PC-9 (cell line): ENCODE data around the gene RNF149. TPM values are rescaled to one million over a fixed set of nuclear protein-coding genes. Genes with fewer than 3 reads are reported as not detected.
"Not testable (repeated sequence)": the region's sequence is repeated elsewhere in the genome, so short reads cannot be mapped to it uniquely, and the experiment has no call there.

Source experiments
- BruUV-seq: library from RNA; stranded (reverse); fragments of 400-500 nt; replicated peaks from 2 replicates; lab custom pipeline; 2021; lab: Mats Ljungman, UMichigan
- CTCF ChIA-PET: fragments of 300-600 bp; sonication (Branson Sonifier 250); formaldehyde crosslinking; loops from one replicate; lab custom pipeline; 2022; ENCODE audit warnings: antibody characterized with exemption; lab: Charles Lee
- POLR2A ChIA-PET: fragments of 300-600 bp; sonication (Branson Sonifier 250); formaldehyde crosslinking; loops from one replicate; lab custom pipeline; 2022; ENCODE audit warnings: antibody characterized with exemption; ENCODE audit not compliant: unreplicated experiment; lab: Charles Lee
- DNase-seq, 2 experiments: peaks; one replicate each; pipeline versions ENCODE4 v3.0.0 to v3.0.0-alpha.2; 2015 to 2022; ENCODE audit warnings: mixed read lengths in 1 of 2
- H2AFZ ChIP-seq: fragments of 200-600 bp; sonication (generic); 2 replicates; pipeline ENCODE4 v1.8.1; 2017; ENCODE audit warnings: antibody characterized with exemption
- H3F3A ChIP-seq: fragments of 200-600 bp; sonication (generic); 2 replicates; pipeline ENCODE4 v1.8.1; 2017; ENCODE audit warnings: antibody characterized with exemption, mild to moderate bottlenecking, low read depth; ENCODE audit not compliant: insufficient read depth
- H3K27ac ChIP-seq: fragments of 200-600 bp; sonication (generic); 2 replicates; pipeline ENCODE4 v1.6.1; 2016; ENCODE audit warnings: mixed run types
- H3K27me3 ChIP-seq: fragments of 200-600 bp; sonication (generic); 2 replicates; pipeline ENCODE4 v1.6.1; 2016; ENCODE audit warnings: low read depth, mixed run types; ENCODE audit not compliant: insufficient read depth
- H3K36me3 ChIP-seq: fragments of 200-600 bp; sonication (generic); 2 replicates; pipeline ENCODE4 v1.6.1; 2016; ENCODE audit warnings: low read depth, mixed run types
- H3K4me1 ChIP-seq: fragments of 200-600 bp; sonication (generic); replicated peaks from 2 replicates; pipeline ENCODE4 v1.6.1; 2016; ENCODE audit warnings: mixed run types; ENCODE audit not compliant: insufficient read depth
- H3K4me2 ChIP-seq: fragments of 200-600 bp; sonication (generic); 2 replicates; pipeline ENCODE4 v1.6.1; 2017; ENCODE audit warnings: mixed run types
- H3K4me3 ChIP-seq: fragments of 200-600 bp; sonication (generic); 2 replicates; pipeline ENCODE4 v1.6.1; 2016; ENCODE audit warnings: mixed run types
- H3K79me2 ChIP-seq: fragments of 200-600 bp; sonication (generic); 2 replicates; pipeline ENCODE4 v1.6.1; 2017; ENCODE audit warnings: low read depth, mixed run types
- H3K9me2 ChIP-seq: fragments of 200-600 bp; sonication (generic); 2 replicates; pipeline ENCODE4 v1.8.1; 2017; ENCODE audit warnings: mild to moderate bottlenecking; ENCODE audit not compliant: insufficient read depth
- H3K9me3 ChIP-seq: fragments of 200-600 bp; sonication (generic); 2 replicates; pipeline ENCODE4 v1.8.1; 2016; ENCODE audit warnings: low read depth; ENCODE audit not compliant: insufficient read depth
- H4K20me1 ChIP-seq: fragments of 200-600 bp; sonication (generic); 2 replicates; pipeline ENCODE4 v1.8.1; 2017; ENCODE audit not compliant: insufficient read depth
- CTCF ChIP-seq: fragments of 200-600 bp; sonication (generic); conservative IDR thresholded peaks from 2 replicates; pipeline ENCODE4 v1.6.1; 2017; ENCODE audit warnings: mixed run types, antibody characterized with exemption, mild to moderate bottlenecking, moderate library complexity
- EZH2 ChIP-seq: fragments of 200-600 bp; sonication (generic); IDR thresholded peaks from 2 replicates; pipeline ENCODE4 v1.8.0; 2017; ENCODE audit warnings: antibody characterized with exemption, low read depth
- intact Hi-C: fragments of 100-400 bp; cut with micrococcal nuclease; formaldehyde crosslinking; loops from one replicate; pipeline ENCODE4 v1.10.0; 2022; ENCODE audit not compliant: unreplicated experiment
- total RNA-seq: library from RNA; stranded (reverse); gene quantifications from 2 replicates; pipeline ENCODE4 v1.2.3, GENCODE V29; 2021

Gene RNF149
- total RNA-seq, 1 experiment from 2014 or later: 58.6 TPM

- ChIA-PET POLR2A (interaction anchor here (0.6 to 0.8 kb wide), 4 partner anchors 29 to 1917 kb away, joined by 3 to 7 read pairs (median 4); no protein-coding TSS in a partner anchor), CTCF (interaction anchor here (0.6 to 0.7 kb wide), 3 partner anchors 35 to 267 kb away, joined by 3 to 7 read pairs (median 3); no protein-coding TSS in a partner anchor)
- no TSS peak for BruUV-seq
- DNase-seq: peak; percentile 91 to 97
- H2AFZ ChIP-seq: peak within 1 kb of the TSS; percentile 90
- intact Hi-C loops: loop anchor here (5.0 kb wide), 2 partner anchors 45 to 100 kb away; partner anchors contain the start of gene TBC1D8
- no peaks in the 10 kb centered on the region for H3K9me2 ChIP-seq
- H4K20me1 ChIP-seq: peaks cover 11% of the 10 kb centered on the region
- TF ChIP-seq EZH2 (no peak), CTCF (no peak)
- no peaks in the 10 kb centered on the region for H3K27me3 ChIP-seq
- H3K9me3 ChIP-seq: no peaks in the 10 kb centered on the region
- peak within 1 kb of the TSS; percentile 71 for H3K27ac ChIP-seq
- no peaks in the 10 kb centered on the region for H3K36me3 ChIP-seq
- H3F3A ChIP-seq: peaks cover 6% of the 10 kb centered on the region; the same call in 1 of the 2 replicates
- H3K4me1 ChIP-seq: peaks cover 33% of the 10 kb centered on the region
- H3K4me3 ChIP-seq: peak within 1 kb of the TSS; percentile 66
- peak within 1 kb of the TSS; percentile 98 for H3K4me2 ChIP-seq
- peaks cover 48% of the 10 kb centered on the region for H3K79me2 ChIP-seq
These were observed 56.0 kb downstream of the RNF149 start, which contains the start of gene CNOT11 for GRCh38 chr2:101252408-101253012. Gene CNOT11, plus strand, starts transcription at chr2:101252886. Its CDS starts 79 bp downstream, at chr2:101252965.

GRCh38 chr2:101251844-101252407, 56.6 kb downstream of the RNF149 start:
- peaks cover 6% of the 10 kb centered on the region; the same call in 1 of the 2 replicates for H3F3A ChIP-seq
- ChIA-PET POLR2A (interaction anchor here (0.6 to 0.8 kb wide), 4 partner anchors 29 to 1916 kb away, joined by 3 to 7 read pairs (median 4); no protein-coding TSS in a partner anchor), CTCF (interaction anchor here (0.6 kb wide), 1 partner anchor 238 kb away, joined by 3 read pairs; no protein-coding TSS in a partner anchor)
- peak; percentile 81 for TF ChIP-seq CTCF
- TF ChIP-seq EZH2: no peak
- H2AFZ ChIP-seq: peak overlapping the region; percentile 85
- peaks cover 42% of the 10 kb centered on the region for H3K79me2 ChIP-seq
- peak overlapping the region; percentile 64 for H3K27ac ChIP-seq
- no peaks in the 10 kb centered on the region for H3K27me3 ChIP-seq
- H3K4me2 ChIP-seq: peak overlapping the region; percentile 98
- no peaks in the 10 kb centered on the region for H3K36me3 ChIP-seq
- peak; percentile 55 to 79 for DNase-seq
- no peaks in the 10 kb centered on the region for H3K9me2 ChIP-seq
- BruUV-seq: TSS peak; percentile 66
- H3K4me3 ChIP-seq: peak overlapping the region; percentile 66
- peaks cover 11% of the 10 kb centered on the region for H4K20me1 ChIP-seq
- H3K9me3 ChIP-seq: no peaks in the 10 kb centered on the region
- intact Hi-C loops: loop anchor here (2.0 to 5.0 kb wide), 3 partner anchors 45 to 239 kb away; partner anchors contain the start of gene TBC1D8
- H3K4me1 ChIP-seq: peaks cover 29% of the 10 kb centered on the region

- POLR2A ChIA-PET, H3K27me3 ChIP-seq, H3K9me3 ChIP-seq, DNase-seq, H2AFZ ChIP-seq, H3K36me3 ChIP-seq, H3K27ac ChIP-seq, H3F3A ChIP-seq, H3K9me2 ChIP-seq, BruUV-seq: not testable (repeated sequence)
- peaks cover 11% of the 10 kb centered on the region for H4K20me1 ChIP-seq
- peak overlapping the region; percentile 66; the same call in 1 of the 2 replicates for H3K4me3 ChIP-seq
- H3K79me2 ChIP-seq: peaks cover 36% of the 10 kb centered on the region
- H3K4me2 ChIP-seq: peak overlapping the region; percentile 98
- intact Hi-C loops: loop anchor here (2.0 to 5.0 kb wide), 3 partner anchors 44 to 239 kb away; partner anchors contain the start of gene TBC1D8
- peaks cover 23% of the 10 kb centered on the region for H3K4me1 ChIP-seq
- CTCF ChIA-PET: interaction anchor here (0.6 kb wide), 1 partner anchor 216 kb away, joined by 6 read pairs; no protein-coding TSS in a partner anchor
These were observed 57.2 kb downstream of the RNF149 start for GRCh38 chr2:101251246-101251781.
